ENCODE measurements around the gene USF3. TPM values are rescaled to one million over a fixed set of nuclear protein-coding genes. Genes with fewer than 3 reads are reported as not detected.

Gene USF3
- total and polyA plus RNA-seq, 12 donors, result 3.3 to 21.2 (median 15.9) TPM

- Histone ChIP-seq H3K9me3 (no peaks in the 10 kb centered on the region), H3K4me1 (peaks cover 0 to 43% (median 36%) of the 10 kb centered on the region in 9 donors), H3K4me3 (no peak overlapping the region), H3K27ac (peak overlapping the region in 2 of 10 donors; percentile 0 to 6), H3K36me3 (no peaks in the 10 kb centered on the region), H3K27me3 (no peaks in the 10 kb centered on the region)
- intact Hi-C loops (cut with DNase I), result loop anchor here in 6 of 10 donors (2.0 to 10.0 kb wide), 6 partner anchors 98 to 418 kb away; partner anchors contain the start of genes GRAMD1C (in 5 of the 6), CCDC191 (in 1 of the 6) and QTRT2 (in 1 of the 6)
- WGBS, 2 donors, result 17 to 24% methylated on average over 3 of the region's 3 CpGs
- DNase-seq (peak in 1 of 2 donors; percentile 26), ATAC-seq (peak in 7 of 8 donors; percentile 55 to 83 (median 74))
- TF ChIP-seq CTCF (IDR thresholded peaks at IDR 0.05), result peak; percentile 52 to 80 (median 73)
These were observed 40.2 kb upstream of the USF3 start for GRCh38 chr3:113736548-113737089.

- Histone ChIP-seq H3K27ac (no peak overlapping the region), H3K36me3 (peaks cover 0 to 8% (median 0%) of the 10 kb centered on the region in 9 donors), H3K4me1 (peaks cover 0 to 18% (median 8%) of the 10 kb centered on the region in 9 donors), H3K9me3 (no peaks in the 10 kb centered on the region), H3K4me3 (no peak overlapping the region), H3K27me3 (no peaks in the 10 kb centered on the region)
- WGBS, 2 donors, result 81% methylated on average over 4 of the region's 4 CpGs
- intact Hi-C loops (cut with DNase I), result loop anchor here in 3 of 10 donors (10.0 kb wide), 2 partner anchors 103 to 423 kb away; partner anchors contain the start of gene GRAMD1C (in 1 of the 3)
- no peak for TF ChIP-seq CTCF (IDR thresholded peaks at IDR 0.05)
- no peak for ATAC-seq
- no peak for DNase-seq
These were observed 35.3 kb upstream of the USF3 start for GRCh38 chr3:113731694-113732093.

- intact Hi-C loops (cut with DNase I), result loop anchor here in 3 of 10 donors (10.0 kb wide), 2 partner anchors 104 to 424 kb away; partner anchors contain the start of gene GRAMD1C (in 1 of the 3)
- 94 to 95% methylated on average over 1 of the region's 1 CpG for WGBS, 2 donors
- H3K27ac ChIP-seq, result no peak overlapping the region
These were observed 34.1 kb upstream of the USF3 start for GRCh38 chr3:113730550-113730949.

GRCh38 chr3:113728661-113729060 lies 32.2 kb upstream of the USF3 start:
- Histone ChIP-seq H3K9me3 (no peaks in the 10 kb centered on the region), H3K36me3 (peaks cover 0 to 9% (median 0%) of the 10 kb centered on the region in 9 donors), H3K27me3 (no peaks in the 10 kb centered on the region), H3K4me3 (no peak overlapping the region), H3K27ac (no peak overlapping the region), H3K4me1 (peaks cover 0 to 11% (median 6%) of the 10 kb centered on the region in 9 donors)
- no peak for TF ChIP-seq CTCF (IDR thresholded peaks at IDR 0.05)
- WGBS, 2 donors, result 97 to 100% methylated on average over 2 of the region's 2 CpGs
- DNase-seq, result no peak
- no peak for ATAC-seq
- intact Hi-C loops (cut with DNase I), result no loop called here

More at GRCh38 chr3:113730550-113730949, 34.1 kb upstream of the USF3 start:
- DNase-seq (no peak), ATAC-seq (no peak)
- Histone ChIP-seq H3K36me3 (peaks cover 0 to 8% (median 0%) of the 10 kb centered on the region in 9 donors), H3K4me3 (no peak overlapping the region), H3K4me1 (peaks cover 0 to 11% (median 6%) of the 10 kb centered on the region in 9 donors), H3K9me3 (no peaks in the 10 kb centered on the region), H3K27me3 (no peaks in the 10 kb centered on the region)
- TF ChIP-seq CTCF (IDR thresholded peaks at IDR 0.05), result no peak

All from heart right ventricle (tissue), 16 donors.